ENCODE results near the gene N4BP3.
A peak's percentile ranks its signal among the peaks of the same experiment; 100 is the strongest.

The N4BP3 gene

DNA sequence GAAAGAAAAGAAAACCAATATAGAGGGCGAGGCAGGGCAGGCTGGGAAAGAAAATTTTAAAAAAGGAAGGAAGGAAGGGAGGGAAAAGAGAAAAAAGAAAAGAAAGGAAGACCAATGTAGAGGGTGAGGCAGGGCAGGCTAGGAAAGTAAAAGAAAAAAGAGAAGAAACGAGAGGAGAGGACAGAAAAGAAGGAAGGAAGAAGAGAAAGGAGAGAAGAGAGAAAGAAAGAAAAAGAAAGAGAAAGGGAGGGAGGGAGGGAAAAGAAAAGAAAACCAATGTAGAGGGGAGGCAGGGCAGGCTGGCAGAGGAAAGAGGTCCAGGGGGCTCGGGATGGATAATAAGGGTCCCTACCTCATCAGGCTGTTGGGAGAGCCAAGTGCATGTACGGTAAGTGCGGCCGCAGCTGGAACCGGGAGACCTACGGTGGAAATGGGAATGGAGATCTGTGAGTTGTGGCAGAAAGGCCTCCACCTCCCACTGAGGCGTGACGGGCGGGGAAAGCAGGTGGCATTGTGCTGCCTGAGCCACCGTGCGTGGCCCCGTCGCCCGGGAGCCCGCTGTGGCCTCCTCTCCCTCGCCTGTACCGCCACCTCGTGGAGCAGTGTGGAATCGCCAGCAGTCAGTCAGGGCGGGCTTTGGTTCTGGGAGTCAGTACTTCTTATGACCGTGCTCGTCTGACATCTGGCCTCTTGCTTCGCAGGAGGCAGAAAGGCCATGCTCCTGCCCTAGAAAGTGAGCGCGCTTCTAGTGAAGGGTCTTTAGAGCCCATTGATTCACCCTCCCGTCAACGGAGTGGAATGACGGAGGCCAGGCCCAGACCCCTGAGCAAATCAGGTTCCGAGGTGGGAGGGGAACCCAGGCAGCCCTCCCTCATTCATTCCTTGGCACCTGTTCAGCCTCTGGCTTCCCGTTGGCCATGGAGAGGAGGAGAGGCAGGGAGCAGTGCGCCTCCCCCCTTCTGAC, 50.7 kb downstream of the N4BP3 start:
- H3K4me3 ChIP-seq (ENCODE audit: low read depth, low read length): peak overlapping the region; percentile 11
- TF ChIP-seq CTCF (IDR thresholded peaks at IDR 0.05; ENCODE audit: low read depth, low read length): peak; percentile 100
- in situ Hi-C loops (cut with HindIII; ENCODE audit: low sequenced_read_pairs): no loop called here
- DNase-seq (ENCODE audit: low read depth, low spot score): peak; percentile 61

GRCh38 chr5:178165581-178165980, 52.2 kb downstream of the N4BP3 start:
- TF ChIP-seq CTCF (IDR thresholded peaks at IDR 0.05; ENCODE audit: low read depth, low read length): no peak
- no peak overlapping the region for H3K4me3 ChIP-seq (ENCODE audit: low read depth, low read length)
- DNase-seq (ENCODE audit: low read depth, low spot score): no peak
- in situ Hi-C loops (cut with HindIII; ENCODE audit: low sequenced_read_pairs): no loop called here

GRCh38 chr5:178170455-178170854, 57.1 kb downstream of the N4BP3 start:
- in situ Hi-C loops (cut with HindIII; ENCODE audit: low sequenced_read_pairs): no loop called here
- no peak for TF ChIP-seq CTCF (IDR thresholded peaks at IDR 0.05; ENCODE audit: low read depth, low read length)
- no peak overlapping the region for H3K4me3 ChIP-seq (ENCODE audit: low read depth, low read length)
- DNase-seq (ENCODE audit: low read depth, low spot score): no peak

DNA sequence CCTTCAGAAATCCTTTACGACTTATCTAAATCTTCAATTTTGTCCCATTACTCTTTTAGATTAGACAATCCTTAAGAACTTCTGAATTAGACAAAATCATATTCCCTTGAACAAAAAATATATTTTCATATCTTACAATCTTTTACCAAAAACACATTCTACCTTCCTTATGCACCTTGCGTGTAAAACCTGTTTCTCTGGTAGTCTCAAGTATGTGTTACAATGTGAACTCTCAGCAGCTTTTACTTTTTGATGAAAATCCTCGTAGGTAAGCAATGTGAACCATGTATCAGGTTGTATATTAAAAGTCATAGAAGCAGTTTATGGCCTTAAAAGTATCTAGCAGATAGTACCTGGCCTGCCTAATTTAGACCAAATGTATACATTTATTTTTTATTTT, 61.1 kb downstream of the N4BP3 start:
- no peak for DNase-seq (ENCODE audit: low read depth, low spot score)
- H3K4me3 ChIP-seq (ENCODE audit: low read depth, low read length): no peak overlapping the region
- in situ Hi-C loops (cut with HindIII; ENCODE audit: low sequenced_read_pairs): no loop called here
- TF ChIP-seq CTCF (IDR thresholded peaks at IDR 0.05; ENCODE audit: low read depth, low read length): no peak

All from astrocyte of the spinal cord (primary cell).